NCI-H1092 (cell line): ENCODE data around the gene ATP5ME.
"Not testable (repeated sequence)": the region's sequence is repeated elsewhere in the genome, so short reads cannot be mapped to it uniquely, and the experiment has no call there.

Source experiments
- DNase-seq: peaks from one replicate; lab custom pipeline; 2025; lab: John Stamatoyannopoulos, UW

The ATP5ME gene

GRCh38 chr4:655464-656151, 18.5 kb downstream of the ATP5ME start:
- no peak for DNase-seq

GRCh38 chr4:654871-655463, 19.1 kb downstream of the ATP5ME start:
- no peak for DNase-seq

GRCh38 chr4:654503-654845, 19.6 kb downstream of the ATP5ME start:
- no peak for DNase-seq

- no peak for DNase-seq
These were observed 20.1 kb downstream of the ATP5ME start for GRCh38 chr4:653831-654502.

- no peak for DNase-seq
These were observed 20.8 kb downstream of the ATP5ME start for GRCh38 chr4:653080-653821.

- DNase-seq: no peak
These were observed 22.0 kb downstream of the ATP5ME start for GRCh38 chr4:651884-652642.

- peak; percentile 55 for DNase-seq
These were observed 22.9 kb downstream of the ATP5ME start for GRCh38 chr4:650951-651883.

- no peak for DNase-seq
These were observed 23.6 kb downstream of the ATP5ME start for GRCh38 chr4:650461-650860.

- DNase-seq: no peak
These were observed 24.2 kb downstream of the ATP5ME start for GRCh38 chr4:649751-650310.

- no peak for DNase-seq
These were observed 24.8 kb downstream of the ATP5ME start for GRCh38 chr4:649293-649625.

GRCh38 chr4:648579-649292, 25.3 kb downstream of the ATP5ME start:
- no peak for DNase-seq

GRCh38 chr4:647481-647880, 26.6 kb downstream of the ATP5ME start:
- no peak for DNase-seq

- DNase-seq: no peak
These were observed 27.6 kb downstream of the ATP5ME start for GRCh38 chr4:646460-646859.

- DNase-seq: not testable (repeated sequence)
These were observed 31.7 kb downstream of the ATP5ME start for GRCh38 chr4:642366-642765.

GRCh38 chr4:637536-638280, 36.4 kb downstream of the ATP5ME start:
- no peak for DNase-seq

- DNase-seq: no peak
These were observed 37.4 kb downstream of the ATP5ME start for GRCh38 chr4:636628-637159.

GRCh38 chr4:635851-636627, 38.0 kb downstream of the ATP5ME start:
- DNase-seq: no peak
